Lung microvascular endothelial cell (primary cell): ENCODE results near the gene HOXC5. TPM values are rescaled to one million over a fixed set of nuclear protein-coding genes. Genes with fewer than 3 reads are reported as not detected.
"Not testable (repeated sequence)": the region's sequence is repeated elsewhere in the genome, so short reads cannot be mapped to it uniquely, and the experiment has no call there.

Experiments used
- DNase-seq, 2 donors: peaks; one replicate each; pipeline versions ENCODE4 v3.0.0 to v3.0.0-alpha.2; 2010; ENCODE audit warnings: low read depth in 2 of 2
- total RNA-seq: library from RNA; depleted of rRNA; stranded (reverse); fragments of >200 nt; gene quantifications from 2 replicates; pipeline ENCODE4 v1.2.1, GENCODE V29; 2014

HOXC5 gene
- total RNA-seq, 1 donor from 2014 or later, result not detected

GRCh38 chr12:54033106-54033979 lies 493 bp downstream of the HOXC5 start:
- no peak for DNase-seq

- DNase-seq, result no peak
Observed at GRCh38 chr12:54033980-54034784, 1.3 kb downstream of the HOXC5 start.

DNA sequence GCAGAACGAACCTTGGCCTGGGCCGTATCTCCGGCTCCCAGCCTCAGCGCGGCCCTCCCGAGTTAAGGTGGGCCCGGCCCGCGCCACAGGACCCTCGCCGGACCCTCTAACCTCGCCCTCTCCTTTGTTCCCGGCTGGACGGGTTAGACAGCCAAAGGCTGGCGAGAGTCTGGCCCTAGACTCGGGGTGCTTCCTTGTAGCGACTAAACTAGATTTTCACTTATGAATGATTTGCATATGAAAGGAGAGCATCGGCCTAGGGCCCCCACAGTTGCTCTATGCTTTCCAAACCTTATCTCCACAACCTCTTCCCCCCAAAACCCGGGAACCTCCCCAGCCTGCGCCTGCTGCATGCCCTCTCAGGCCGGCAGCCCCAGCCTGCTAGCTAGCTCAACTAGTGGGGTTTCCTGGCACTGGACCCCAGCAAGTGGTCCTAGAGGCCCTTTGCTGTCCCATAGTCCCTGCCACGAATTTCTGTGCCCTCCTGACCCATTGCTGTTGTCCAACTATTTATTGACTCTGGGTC lies 2.0 kb downstream of the HOXC5 start:
- no peak for DNase-seq

DNA sequence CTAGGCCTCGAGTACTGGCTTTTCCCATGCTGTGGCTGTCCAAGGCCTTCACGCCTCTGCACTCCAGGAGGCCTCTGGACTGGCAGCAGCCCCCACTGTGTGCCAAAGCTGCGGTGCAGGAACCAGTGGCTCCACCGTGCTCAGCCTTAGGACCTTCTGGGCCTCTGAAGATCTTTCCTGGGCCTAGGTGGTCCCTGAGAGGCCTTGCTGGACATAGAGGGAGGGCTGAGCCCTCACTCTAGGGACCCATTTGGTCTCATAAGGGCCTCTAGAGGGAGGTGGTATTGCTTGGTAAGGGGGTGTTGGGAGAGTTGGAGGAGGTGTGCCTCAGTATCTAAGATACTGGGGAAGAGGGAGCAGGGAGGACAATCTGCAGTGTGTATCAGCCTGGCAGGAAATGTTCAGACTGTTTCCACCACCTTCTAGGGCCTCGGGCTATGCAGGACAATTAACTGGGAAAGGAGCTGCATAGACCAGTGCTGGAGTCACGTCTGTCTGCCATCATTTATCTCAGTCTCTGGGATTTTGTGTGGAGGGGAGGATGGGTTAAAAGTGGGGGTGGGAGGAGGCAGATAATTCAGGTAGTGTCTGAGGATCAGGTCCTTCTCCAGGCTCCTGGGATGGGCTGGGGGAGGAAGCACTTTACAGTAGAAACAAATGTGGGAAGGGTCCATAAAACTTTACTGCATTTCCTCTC lies 2.9 kb downstream of the HOXC5 start:
- DNase-seq, result no peak

- no peak for DNase-seq
Observed at GRCh38 chr12:54036620-54037359, 3.9 kb downstream of the HOXC5 start.

GRCh38 chr12:54037360-54038283 lies 4.8 kb downstream of the HOXC5 start:
- no peak for DNase-seq

DNA sequence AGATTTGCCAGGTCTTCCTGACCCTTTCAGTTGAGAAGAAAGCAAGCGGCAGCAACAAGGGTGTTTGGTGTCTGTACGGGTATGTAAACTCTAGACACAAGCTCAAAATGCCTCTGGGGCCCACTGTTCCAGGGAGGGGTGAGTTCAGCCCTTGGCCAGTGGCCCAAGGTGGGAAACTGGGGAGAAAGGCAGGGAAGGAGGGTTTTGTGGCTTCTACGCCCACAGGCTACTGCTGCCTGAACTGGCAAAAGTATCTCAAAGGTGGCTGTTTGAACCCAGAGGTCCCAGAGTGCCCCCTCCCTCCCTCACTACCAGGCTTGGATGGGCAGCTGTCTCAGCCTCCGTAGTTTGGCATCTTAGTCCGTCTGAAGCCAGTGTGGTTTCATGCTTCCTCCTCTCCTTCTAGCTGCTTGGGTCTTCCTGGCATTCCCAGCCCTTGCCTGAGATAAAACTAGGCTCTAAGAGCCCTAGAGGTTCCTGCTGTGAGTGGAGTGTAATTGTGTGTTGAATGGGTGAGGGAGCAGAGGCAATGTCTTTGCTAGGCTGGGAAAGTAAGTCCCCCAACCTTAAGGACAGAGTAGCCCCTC lies 5.5 kb downstream of the HOXC5 start:
- DNase-seq, result no peak

DNA sequence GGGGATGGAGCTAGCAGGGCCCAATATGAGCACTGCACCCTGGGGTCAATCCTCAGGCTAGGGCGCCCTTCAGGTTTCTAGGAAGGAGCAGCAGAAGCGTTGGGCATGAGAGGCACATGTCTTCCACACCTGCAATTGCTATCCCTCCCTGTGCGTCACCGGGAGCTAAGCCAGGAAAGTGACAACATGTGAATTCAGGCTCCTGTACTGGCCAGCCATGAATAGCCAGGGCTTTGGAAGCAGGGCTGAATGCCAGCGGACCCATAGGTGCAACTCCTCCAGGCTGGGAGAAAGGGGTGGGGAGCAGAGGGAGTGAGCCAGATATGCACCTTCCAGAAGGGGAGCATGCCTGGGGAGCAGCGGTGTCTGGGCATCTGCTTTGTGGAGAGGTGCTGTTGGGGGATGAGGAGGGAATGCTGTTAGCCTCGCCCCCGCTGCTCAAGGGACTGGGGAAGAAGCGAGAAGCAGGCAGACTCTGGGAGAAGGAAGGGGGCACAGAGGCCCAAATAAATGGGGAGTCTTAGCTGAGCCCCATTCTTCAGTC lies 6.1 kb downstream of the HOXC5 start:
- DNase-seq, result no peak

DNA sequence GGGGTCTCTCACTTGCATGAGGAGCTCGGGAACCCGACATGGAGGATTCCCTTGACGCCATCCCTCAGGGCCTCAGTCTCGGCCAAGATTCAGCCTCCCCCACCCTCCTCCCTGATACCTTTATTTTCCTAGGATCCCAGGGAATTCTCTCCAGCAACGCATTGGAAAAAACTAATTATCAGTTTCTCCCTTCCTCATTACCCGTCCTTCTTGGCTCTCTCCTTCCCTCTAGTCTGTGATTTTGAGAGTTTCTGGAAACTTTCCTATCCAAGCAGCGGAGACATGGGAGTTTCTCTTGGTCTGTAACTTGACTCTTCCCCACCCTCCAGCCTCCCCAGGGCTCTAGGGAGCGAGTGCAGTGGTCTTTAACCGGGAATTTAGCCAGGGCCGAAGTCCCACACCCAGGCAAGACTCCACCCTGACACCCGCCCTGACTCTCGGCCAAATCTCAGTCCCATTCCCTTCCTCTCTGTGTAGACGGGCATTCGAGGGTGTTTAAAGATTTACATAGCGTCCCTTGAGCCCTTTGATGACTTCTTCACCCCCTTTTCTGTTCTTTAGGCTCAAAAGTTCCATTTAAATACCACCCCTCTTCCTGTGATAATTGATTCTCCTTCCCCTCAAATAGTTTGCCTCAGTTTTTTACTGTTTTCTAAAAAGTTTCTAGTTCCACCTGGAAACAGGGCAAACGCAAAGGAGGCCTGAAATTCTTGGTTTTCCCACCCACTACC lies 6.7 kb downstream of the HOXC5 start:
- no peak for DNase-seq

- DNase-seq, result no peak
Observed at GRCh38 chr12:54040148-54040494, 7.3 kb downstream of the HOXC5 start.

DNA sequence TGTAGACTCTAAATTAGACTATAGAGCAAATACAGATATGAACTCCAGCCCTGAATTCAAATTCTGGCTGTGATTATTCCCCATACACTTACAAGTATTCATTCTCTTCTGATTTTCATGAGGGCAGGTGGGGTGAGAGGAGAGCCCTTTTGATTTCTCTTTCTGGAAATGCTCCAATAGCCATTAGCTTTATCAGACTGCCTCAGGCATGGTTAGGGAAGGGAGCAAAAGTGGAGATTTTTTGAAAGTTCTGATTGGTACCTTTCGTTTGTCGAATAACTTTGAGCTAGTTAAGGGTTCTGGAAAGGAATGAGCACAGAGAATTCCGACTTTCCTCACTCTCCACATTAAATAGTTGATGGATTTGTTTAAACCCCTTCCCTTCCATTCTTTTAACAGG lies 7.8 kb downstream of the HOXC5 start:
- DNase-seq, result no peak

- no peak for DNase-seq
Observed at GRCh38 chr12:54041097-54041690, 8.3 kb downstream of the HOXC5 start.

- DNase-seq, result not testable (repeated sequence)
Observed at GRCh38 chr12:54042033-54042432, 9.2 kb downstream of the HOXC5 start.

DNA sequence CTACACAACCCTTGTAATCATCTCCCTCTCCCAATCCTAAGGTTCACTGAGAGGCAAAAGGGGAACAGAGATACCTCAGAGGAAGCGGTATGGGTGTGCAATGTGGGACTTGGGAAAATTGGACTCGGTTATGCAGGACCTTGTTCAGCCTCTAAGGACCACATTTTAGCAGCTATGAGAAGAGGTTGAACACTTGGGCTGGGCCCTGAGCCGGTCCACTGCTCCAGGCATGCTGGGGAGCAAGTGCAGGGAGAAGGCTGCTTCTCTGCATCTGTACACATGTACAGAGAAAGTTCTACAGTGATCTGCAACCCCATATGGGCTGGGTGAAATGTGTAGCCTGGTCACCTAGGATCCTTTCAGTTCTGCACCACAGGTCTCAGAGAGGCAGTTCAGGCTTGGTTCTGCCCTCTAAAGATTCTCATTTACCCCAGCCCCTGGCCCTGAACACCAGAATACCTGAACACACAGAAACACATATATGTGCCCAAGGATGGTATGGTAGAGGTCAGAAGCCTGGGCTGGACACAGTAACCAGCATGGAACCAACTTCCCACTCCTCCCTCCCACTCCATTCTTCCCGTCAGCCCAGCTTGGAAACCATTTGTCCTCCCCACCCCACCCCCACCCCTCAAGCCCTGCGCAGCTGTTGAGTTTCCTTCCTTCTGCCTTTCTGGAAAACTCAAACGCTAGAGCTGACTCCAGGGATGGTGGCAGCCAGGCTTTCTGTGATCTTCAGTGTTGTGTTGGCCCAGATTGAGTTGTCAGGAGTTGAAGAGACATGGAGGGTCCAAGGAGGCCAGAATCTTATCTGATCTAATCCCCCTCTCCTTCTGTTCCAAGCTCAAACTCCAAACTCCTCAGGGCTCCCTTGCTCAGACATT lies 10.4 kb downstream of the HOXC5 start:
- DNase-seq, result no peak

GRCh38 chr12:54044425-54045103 lies 11.7 kb downstream of the HOXC5 start:
- no peak for DNase-seq

DNA sequence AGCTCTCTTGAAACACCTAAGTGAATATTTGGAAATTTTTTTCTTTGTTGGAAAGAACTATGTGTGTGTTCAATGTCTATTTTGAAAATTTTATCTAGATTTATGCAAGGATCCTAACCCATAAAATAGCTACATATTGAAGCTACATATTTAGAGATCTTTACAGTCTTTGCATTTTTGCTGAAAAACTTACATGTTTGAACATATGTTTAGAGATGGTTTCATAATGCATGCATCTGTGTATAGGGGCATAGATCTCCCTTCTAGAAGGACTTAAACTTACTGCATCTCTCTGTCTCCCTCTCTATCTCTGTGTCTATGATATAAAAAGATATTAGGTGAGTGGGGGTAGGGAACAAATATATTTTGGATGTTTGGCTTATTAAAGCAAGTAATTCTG lies 12.6 kb downstream of the HOXC5 start:
- DNase-seq, result no peak
